Measurements from ENCODE around the gene HS6ST2. TPM values are rescaled to one million over a fixed set of nuclear protein-coding genes. Genes with fewer than 3 reads are reported as not detected.
A peak's percentile ranks its signal among the peaks of the same experiment; 100 is the strongest.
"Not testable (repeated sequence)": the region's sequence is repeated elsewhere in the genome, so short reads cannot be mapped to it uniquely, and the experiment has no call there.

HS6ST2 gene
- total and polyA plus RNA-seq, 2 donors, result 1.3 to 1.8 TPM

GRCh38 chrX:132980035-132980434 lies 21.6 kb upstream of the HS6ST2 start:
- DNase-seq (ENCODE audit: low read depth in 6 of 9, low spot score in 9 of 9); H3K9me3 ChIP-seq (ENCODE audit: control insufficient read depth in 2 of 2, insufficient read depth in 1 of 2, low read length in 1 of 2); H3K4me1 ChIP-seq (ENCODE audit: control insufficient read depth in 2 of 2, insufficient read depth in 2 of 2, low read length in 2 of 2); H3K27me3 ChIP-seq (ENCODE audit: control insufficient read depth in 2 of 2, insufficient read depth in 1 of 2, low read length in 1 of 2); H3K4me3 ChIP-seq (ENCODE audit: low read length in 2 of 2); H3K27ac ChIP-seq (ENCODE audit: low read depth in 1 of 2, low read length in 1 of 2); H3K36me3 ChIP-seq (ENCODE audit: control insufficient read depth in 2 of 2, insufficient read depth in 2 of 2, low read length in 1 of 2): not testable (repeated sequence)
- 99% methylated on average over 2 of the region's 2 CpGs for WGBS

- no peak overlapping the region for H3K27ac ChIP-seq (ENCODE audit: low read depth in 1 of 2, low read length in 1 of 2)
- no peaks in the 10 kb centered on the region for H3K36me3 ChIP-seq (ENCODE audit: control insufficient read depth in 2 of 2, insufficient read depth in 2 of 2, low read length in 1 of 2)
- peaks cover 0 to 8% of the 10 kb centered on the region in 2 donors for H3K27me3 ChIP-seq (ENCODE audit: control insufficient read depth in 2 of 2, insufficient read depth in 1 of 2, low read length in 1 of 2)
- H3K4me3 ChIP-seq (ENCODE audit: low read length in 2 of 2), result no peak overlapping the region
- H3K4me1 ChIP-seq (ENCODE audit: control insufficient read depth in 2 of 2, insufficient read depth in 2 of 2, low read length in 2 of 2), result no peaks in the 10 kb centered on the region
- DNase-seq (ENCODE audit: low read depth in 6 of 9, low spot score in 9 of 9), result no peak
- WGBS, result 83% methylated on average over 6 of the region's 6 CpGs
- H3K9me3 ChIP-seq (ENCODE audit: control insufficient read depth in 2 of 2, insufficient read depth in 1 of 2, low read length in 1 of 2), result no peaks in the 10 kb centered on the region
Measured at GRCh38 chrX:132968296-132968949, 10.0 kb upstream of the HS6ST2 start.

- Histone ChIP-seq H3K4me1 (ENCODE audit: control insufficient read depth in 2 of 2, insufficient read depth in 2 of 2, low read length in 2 of 2) (no peaks in the 10 kb centered on the region), H3K36me3 (ENCODE audit: control insufficient read depth in 2 of 2, insufficient read depth in 2 of 2, low read length in 1 of 2) (no peaks in the 10 kb centered on the region), H3K27me3 (ENCODE audit: control insufficient read depth in 2 of 2, insufficient read depth in 1 of 2, low read length in 1 of 2) (peaks cover 0 to 6% of the 10 kb centered on the region in 2 donors), H3K27ac (ENCODE audit: low read depth in 1 of 2, low read length in 1 of 2) (no peak overlapping the region), H3K9me3 (ENCODE audit: control insufficient read depth in 2 of 2, insufficient read depth in 1 of 2, low read length in 1 of 2) (no peaks in the 10 kb centered on the region), H3K4me3 (ENCODE audit: low read length in 2 of 2) (no peak overlapping the region)
- DNase-seq (ENCODE audit: low read depth in 6 of 9, low spot score in 9 of 9), result no peak
- 96% methylated on average over 3 of the region's 3 CpGs for WGBS
Measured at GRCh38 chrX:132967049-132967448, 8.6 kb upstream of the HS6ST2 start.

GRCh38 chrX:132965461-132965860 lies 7.0 kb upstream of the HS6ST2 start:
- no peaks in the 10 kb centered on the region for H3K36me3 ChIP-seq (ENCODE audit: control insufficient read depth in 2 of 2, insufficient read depth in 2 of 2, low read length in 1 of 2)
- DNase-seq (ENCODE audit: low read depth in 6 of 9, low spot score in 9 of 9), result no peak
- no peak overlapping the region for H3K27ac ChIP-seq (ENCODE audit: low read depth in 1 of 2, low read length in 1 of 2)
- no peak overlapping the region for H3K4me3 ChIP-seq (ENCODE audit: low read length in 2 of 2)
- peaks cover 0 to 15% of the 10 kb centered on the region in 2 donors for H3K27me3 ChIP-seq (ENCODE audit: control insufficient read depth in 2 of 2, insufficient read depth in 1 of 2, low read length in 1 of 2)
- WGBS, result 93% methylated on average over 4 of the region's 4 CpGs
- H3K9me3 ChIP-seq (ENCODE audit: control insufficient read depth in 2 of 2, insufficient read depth in 1 of 2, low read length in 1 of 2), result no peaks in the 10 kb centered on the region
- H3K4me1 ChIP-seq (ENCODE audit: control insufficient read depth in 2 of 2, insufficient read depth in 2 of 2, low read length in 2 of 2), result no peaks in the 10 kb centered on the region

GRCh38 chrX:132961511-132961910 lies 3.1 kb upstream of the HS6ST2 start:
- no peaks in the 10 kb centered on the region for H3K4me1 ChIP-seq (ENCODE audit: control insufficient read depth in 2 of 2, insufficient read depth in 2 of 2, low read length in 2 of 2)
- H3K9me3 ChIP-seq (ENCODE audit: control insufficient read depth in 2 of 2, insufficient read depth in 1 of 2, low read length in 1 of 2), result no peaks in the 10 kb centered on the region
- H3K4me3 ChIP-seq (ENCODE audit: low read length in 2 of 2), result no peak overlapping the region
- no peaks in the 10 kb centered on the region for H3K36me3 ChIP-seq (ENCODE audit: control insufficient read depth in 2 of 2, insufficient read depth in 2 of 2, low read length in 1 of 2)
- peaks cover 16 to 55% of the 10 kb centered on the region in 2 donors for H3K27me3 ChIP-seq (ENCODE audit: control insufficient read depth in 2 of 2, insufficient read depth in 1 of 2, low read length in 1 of 2)
- H3K27ac ChIP-seq (ENCODE audit: low read depth in 1 of 2, low read length in 1 of 2), result no peak overlapping the region
- 97% methylated on average over 1 of the region's 1 CpG for WGBS
- no peak for DNase-seq (ENCODE audit: low read depth in 6 of 9, low spot score in 9 of 9)

GRCh38 chrX:132957211-132958090 lies 978 bp downstream of the HS6ST2 start:
- Histone ChIP-seq H3K27ac (ENCODE audit: low read depth in 1 of 2, low read length in 1 of 2) (no peak overlapping the region), H3K27me3 (ENCODE audit: control insufficient read depth in 2 of 2, insufficient read depth in 1 of 2, low read length in 1 of 2) (peaks cover 25 to 78% of the 10 kb centered on the region in 2 donors)
- WGBS, result 2% methylated on average over 86 of the region's 87 CpGs

GRCh38 chrX:132956421-132957210 lies 1.8 kb downstream of the HS6ST2 start:
- Histone ChIP-seq H3K36me3 (ENCODE audit: control insufficient read depth in 2 of 2, insufficient read depth in 2 of 2, low read length in 1 of 2) (no peaks in the 10 kb centered on the region), H3K4me3 (ENCODE audit: low read length in 2 of 2) (peak overlapping the region in 1 of 2 donors; percentile 36), H3K27me3 (ENCODE audit: control insufficient read depth in 2 of 2, insufficient read depth in 1 of 2, low read length in 1 of 2) (peaks cover 25 to 77% of the 10 kb centered on the region in 2 donors), H3K4me1 (ENCODE audit: control insufficient read depth in 2 of 2, insufficient read depth in 2 of 2, low read length in 2 of 2) (no peaks in the 10 kb centered on the region), H3K27ac (ENCODE audit: low read depth in 1 of 2, low read length in 1 of 2) (no peak overlapping the region), H3K9me3 (ENCODE audit: control insufficient read depth in 2 of 2, insufficient read depth in 1 of 2, low read length in 1 of 2) (no peaks in the 10 kb centered on the region)
- DNase-seq (ENCODE audit: low read depth in 6 of 9, low spot score in 9 of 9), result no peak
- 3% methylated on average over 83 of the region's 83 CpGs for WGBS

More at GRCh38 chrX:132957211-132958090, 978 bp downstream of the HS6ST2 start:
- H3K9me3 ChIP-seq (ENCODE audit: control insufficient read depth in 2 of 2, insufficient read depth in 1 of 2, low read length in 1 of 2), result no peaks in the 10 kb centered on the region
- no peaks in the 10 kb centered on the region for H3K36me3 ChIP-seq (ENCODE audit: control insufficient read depth in 2 of 2, insufficient read depth in 2 of 2, low read length in 1 of 2)
- DNase-seq (ENCODE audit: low read depth in 6 of 9, low spot score in 9 of 9), result peak in 1 of 9 donors; percentile 23
- peak overlapping the region; percentile 10 to 36 for H3K4me3 ChIP-seq (ENCODE audit: low read length in 2 of 2)
- H3K4me1 ChIP-seq (ENCODE audit: control insufficient read depth in 2 of 2, insufficient read depth in 2 of 2, low read length in 2 of 2), result no peaks in the 10 kb centered on the region

GRCh38 chrX:132955690-132956089 lies 2.7 kb downstream of the HS6ST2 start:
- no peaks in the 10 kb centered on the region for H3K4me1 ChIP-seq (ENCODE audit: control insufficient read depth in 2 of 2, insufficient read depth in 2 of 2, low read length in 2 of 2)
- DNase-seq (ENCODE audit: low read depth in 6 of 9, low spot score in 9 of 9), result no peak
- no peaks in the 10 kb centered on the region for H3K36me3 ChIP-seq (ENCODE audit: control insufficient read depth in 2 of 2, insufficient read depth in 2 of 2, low read length in 1 of 2)
- H3K9me3 ChIP-seq (ENCODE audit: control insufficient read depth in 2 of 2, insufficient read depth in 1 of 2, low read length in 1 of 2), result no peaks in the 10 kb centered on the region
- H3K27me3 ChIP-seq (ENCODE audit: control insufficient read depth in 2 of 2, insufficient read depth in 1 of 2, low read length in 1 of 2), result peaks cover 25 to 70% of the 10 kb centered on the region in 2 donors
- H3K4me3 ChIP-seq (ENCODE audit: low read length in 2 of 2), result no peak overlapping the region
- no peak overlapping the region for H3K27ac ChIP-seq (ENCODE audit: low read depth in 1 of 2, low read length in 1 of 2)
- 57% methylated on average over 11 of the region's 11 CpGs for WGBS
